ENCODE measurements around the gene BCL7B. TPM values are rescaled to one million over a fixed set of nuclear protein-coding genes. Genes with fewer than 3 reads are reported as not detected.
"Not testable (repeated sequence)": the region's sequence is repeated elsewhere in the genome, so short reads cannot be mapped to it uniquely, and the experiment has no call there.

The BCL7B gene
- total RNA-seq, 2 experiments from 2014 or later, result 69.7 to 93.0 TPM

GRCh38 chr7:73504920-73505319, 52.6 kb downstream of the BCL7B start:
- no peak overlapping the region for H3K27ac Mint-ChIP-seq
- ChIA-PET CTCF (interaction anchor here (0.5 to 2.8 kb wide), 3 partner anchors 14 to 48 kb away, joined by 3 to 9 read pairs (median 4); no protein-coding TSS in a partner anchor), POLR2A (no interaction called here)

GRCh38 chr7:73504017-73504416, 53.5 kb downstream of the BCL7B start:
- POLR2A ChIA-PET, result no interaction called here
- CTCF ChIA-PET, result interaction anchor here (1.2 to 2.8 kb wide), 2 partner anchors 15 to 41 kb away, joined by 4 to 9 read pairs; no protein-coding TSS in a partner anchor
- Mint-ChIP-seq H3K9me3 (no peaks in the 10 kb centered on the region), H3K4me3 (no peak overlapping the region), H3K27ac (no peak overlapping the region), H3K27me3 (no peaks in the 10 kb centered on the region), H3K36me3 (ENCODE audit: low read depth) (peaks cover 54% of the 10 kb centered on the region), H3K4me1 (peaks cover 2% of the 10 kb centered on the region)
- no peak for DNase-seq

More at GRCh38 chr7:73504920-73505319, 52.6 kb downstream of the BCL7B start:
- Mint-ChIP-seq H3K36me3 (ENCODE audit: low read depth) (peaks cover 52% of the 10 kb centered on the region), H3K9me3 (no peaks in the 10 kb centered on the region), H3K27me3 (no peaks in the 10 kb centered on the region), H3K4me3 (no peak overlapping the region), H3K4me1 (peaks cover 2% of the 10 kb centered on the region)
- DNase-seq, result no peak

- H3K9me3 Mint-ChIP-seq, result no peaks in the 10 kb centered on the region
- H3K4me1 Mint-ChIP-seq, result peaks cover 2% of the 10 kb centered on the region
- H3K27me3 Mint-ChIP-seq, result no peaks in the 10 kb centered on the region
- H3K4me3 Mint-ChIP-seq, result no peak overlapping the region
- peaks cover 57% of the 10 kb centered on the region for H3K36me3 Mint-ChIP-seq (ENCODE audit: low read depth)
- DNase-seq, result no peak
- ChIA-PET CTCF (no interaction called here), POLR2A (no interaction called here)
- H3K27ac Mint-ChIP-seq, result no peak overlapping the region
These were observed 54.3 kb downstream of the BCL7B start for GRCh38 chr7:73503229-73503628.

- ChIA-PET CTCF (interaction anchor here (1.0 kb wide), 1 partner anchor 13 kb away, joined by 4 read pairs; no protein-coding TSS in a partner anchor), POLR2A (no interaction called here)
- Mint-ChIP-seq H3K9me3 (no peaks in the 10 kb centered on the region), H3K36me3 (ENCODE audit: low read depth) (peaks cover 61% of the 10 kb centered on the region), H3K27ac (no peak overlapping the region), H3K4me3 (no peak overlapping the region), H3K4me1 (no peaks in the 10 kb centered on the region), H3K27me3 (no peaks in the 10 kb centered on the region)
- no peak for DNase-seq
These were observed 60.9 kb downstream of the BCL7B start for GRCh38 chr7:73496626-73497025.

- CTCF ChIA-PET, H3K27me3 Mint-ChIP-seq, H3K4me3 Mint-ChIP-seq, H3K9me3 Mint-ChIP-seq, POLR2A ChIA-PET, H3K4me1 Mint-ChIP-seq, H3K27ac Mint-ChIP-seq, DNase-seq: not testable (repeated sequence)
- peaks cover 55% of the 10 kb centered on the region for H3K36me3 Mint-ChIP-seq (ENCODE audit: low read depth)
These were observed 62.0 kb downstream of the BCL7B start for GRCh38 chr7:73495507-73495906.

- no peaks in the 10 kb centered on the region for H3K9me3 Mint-ChIP-seq
- H3K27ac Mint-ChIP-seq, result no peak overlapping the region
- H3K27me3 Mint-ChIP-seq, result no peaks in the 10 kb centered on the region
- H3K36me3 Mint-ChIP-seq (ENCODE audit: low read depth), result peaks cover 49% of the 10 kb centered on the region
- ChIA-PET CTCF (interaction anchor here (1.2 to 1.7 kb wide), 3 partner anchors 19 to 186 kb away, joined by 3 to 4 read pairs (median 3); no protein-coding TSS in a partner anchor), POLR2A (no interaction called here)
- no peak for DNase-seq
- peaks cover 3% of the 10 kb centered on the region for H3K4me1 Mint-ChIP-seq
- H3K4me3 Mint-ChIP-seq, result no peak overlapping the region
These were observed 67.5 kb downstream of the BCL7B start for GRCh38 chr7:73489976-73490375.

- POLR2A ChIA-PET, result no interaction called here
- Mint-ChIP-seq H3K27me3 (no peaks in the 10 kb centered on the region), H3K4me3 (no peak overlapping the region), H3K27ac (no peak overlapping the region), H3K4me1 (peaks cover 5% of the 10 kb centered on the region), H3K9me3 (no peaks in the 10 kb centered on the region), H3K36me3 (ENCODE audit: low read depth) (peaks cover 47% of the 10 kb centered on the region)
- CTCF ChIA-PET, result interaction anchor here (1.0 kb wide), 1 partner anchor 10 kb away, joined by 3 read pairs; no protein-coding TSS in a partner anchor
- no peak for DNase-seq
These were observed 70.0 kb downstream of the BCL7B start for GRCh38 chr7:73487486-73487885.

Other genes starting within 250 kb of the BCL7B start
- 10 to 100 TPM; 50.9 to 63.2 TPM for gene NSUN5, start 248.9 kb downstream of the BCL7B start, total RNA-seq
- not detected for gene TRIM50, start 229.6 kb downstream of the BCL7B start, total RNA-seq
- gene FKBP6, start 229.5 kb downstream of the BCL7B start, total RNA-seq, result not detected
- gene FZD9, start 123.9 kb downstream of the BCL7B start, total RNA-seq, result not detected
- gene BAZ1B, start 35.4 kb downstream of the BCL7B start, total RNA-seq, result 100 to 1,000 TPM in 1 of 2 experiments, 10 to 100 TPM in 1; 96.5 to 103 TPM
- 10 to 100 TPM; 25.3 to 28.2 TPM for gene TBL2, start 20.9 kb upstream of the BCL7B start, total RNA-seq
- not detected for gene MLXIPL, start 66.8 kb upstream of the BCL7B start, total RNA-seq
- under 1 TPM in 1 of 2 experiments, not detected in 1; 0.25 TPM for gene VPS37D, start 110.1 kb upstream of the BCL7B start, total RNA-seq
- 1 to 10 TPM; 8.7 to 9.1 TPM for gene DNAJC30, start 125.8 kb upstream of the BCL7B start, total RNA-seq
- gene BUD23, start 125.9 kb upstream of the BCL7B start, total RNA-seq, result 10 to 100 TPM; 43.9 to 51.4 TPM
- 1 to 10 TPM; 6.7 to 7.4 TPM for gene STX1A, start 162.0 kb upstream of the BCL7B start, total RNA-seq
- gene ABHD11, start 181.1 kb upstream of the BCL7B start, total RNA-seq, result 10 to 100 TPM; 13.3 to 15.6 TPM
- gene CLDN3, start 212.6 kb upstream of the BCL7B start, total RNA-seq, result not detected